ENCODE results near the gene TBX18.

TBX18 gene

GRCh38 chr6:84764332-84765049 is at the start of gene TBX18:
Gene TBX18 (minus strand): TSS chr6:84764598. CDS start chr6:84764181, 417 bp downstream.
- no peak for DNase-seq

GRCh38 chr6:84811351-84811750 is 47.0 kb upstream of the TBX18 start:
- DNase-seq: no peak

- no peak for DNase-seq
Measured at GRCh38 chr6:84809455-84809854, 45.1 kb upstream of the TBX18 start.

- DNase-seq: no peak
Measured at GRCh38 chr6:84808491-84809061, 44.2 kb upstream of the TBX18 start.

- no peak for DNase-seq
Measured at GRCh38 chr6:84805145-84805544, 40.7 kb upstream of the TBX18 start.

GRCh38 chr6:84804720-84805119 is 40.3 kb upstream of the TBX18 start:
- DNase-seq: no peak

GRCh38 chr6:84801250-84801649 is 36.9 kb upstream of the TBX18 start:
- no peak for DNase-seq

- DNase-seq: no peak
Measured at GRCh38 chr6:84798257-84798656, 33.9 kb upstream of the TBX18 start.

GRCh38 chr6:84796343-84796742 is 31.9 kb upstream of the TBX18 start:
- DNase-seq: no peak

- no peak for DNase-seq
Measured at GRCh38 chr6:84791927-84792326, 27.5 kb upstream of the TBX18 start.

- no peak for DNase-seq
Measured at GRCh38 chr6:84791233-84791632, 26.8 kb upstream of the TBX18 start.

GRCh38 chr6:84789170-84789569 is 24.8 kb upstream of the TBX18 start:
- DNase-seq: no peak

- DNase-seq: no peak
Measured at GRCh38 chr6:84788689-84789088, 24.3 kb upstream of the TBX18 start.

GRCh38 chr6:84785671-84786070 is 21.3 kb upstream of the TBX18 start:
- no peak for DNase-seq

GRCh38 chr6:84779917-84780316 is 15.5 kb upstream of the TBX18 start:
- DNase-seq: no peak

- DNase-seq: no peak
Measured at GRCh38 chr6:84779380-84779779, 15.0 kb upstream of the TBX18 start.

- no peak for DNase-seq
Measured at GRCh38 chr6:84777888-84778287, 13.5 kb upstream of the TBX18 start.

- DNase-seq: no peak
Measured at GRCh38 chr6:84776392-84776791, 12.0 kb upstream of the TBX18 start.

- no peak for DNase-seq
Measured at GRCh38 chr6:84775751-84776150, 11.4 kb upstream of the TBX18 start.

GRCh38 chr6:84774985-84775284 is 10.5 kb upstream of the TBX18 start:
- DNase-seq: no peak

GRCh38 chr6:84774157-84774984 is 10.0 kb upstream of the TBX18 start:
- no peak for DNase-seq

- no peak for DNase-seq
Measured at GRCh38 chr6:84773431-84774156, 9.2 kb upstream of the TBX18 start.

GRCh38 chr6:84773133-84773430 is 8.7 kb upstream of the TBX18 start:
- DNase-seq: no peak
